HepG2 (cell line): ENCODE measurements around the gene POMT2. TPM values are rescaled to one million over a fixed set of nuclear protein-coding genes. Genes with fewer than 3 reads are reported as not detected.

Source experiments
- ATAC-seq: fragments of 200-7000 bp; cut with Tn5 transposase; 3 replicates; pipeline ENCODE4 v1.9.1; 2020; ENCODE audit warnings: mild to moderate bottlenecking, moderate library complexity
- BruUV-seq: library from RNA; stranded (reverse); fragments of 400-500 nt; replicated peaks from 2 replicates; lab custom pipeline; 2021; lab: Mats Ljungman, UMichigan
- CTCF ChIA-PET: fragments of 300-600 bp; formaldehyde crosslinking; extraction: SDS; loops from one replicate; lab custom pipeline; 2021; ENCODE audit warnings: low total read pairs, inconsistent platforms, low intra/inter-chr PET ratio; lab: Yijun Ruan, JAX
- POLR2A ChIA-PET: fragments of 350-600 bp; sonication (Branson Sonifier 250); formaldehyde crosslinking; loops from one replicate; lab custom pipeline; 2020; ENCODE audit warnings: antibody characterized with exemption, inconsistent platforms; lab: Yijun Ruan, JAX
- DNase-seq: peaks from one replicate; pipeline ENCODE4 v3.0.0-alpha.2; 2015; ENCODE audit warnings: low spot score
- FAIRE-seq: peaks from 3 replicates; lab custom pipeline; 2011; peaks lifted over from hg19 to GRCh38; lab: Jason Lieb, UNC
- H2AFZ ChIP-seq: one replicate; pipeline ENCODE4 v1.6.1; 2011; ENCODE audit warnings: low read length, inconsistent platforms
- H3K27ac ChIP-seq: fragments of 300-600 bp; 3 replicates; pipeline ENCODE4 v1.8.0; 2011; ENCODE audit warnings: mixed run types, mild to moderate bottlenecking, mixed read lengths, low read length, inconsistent platforms; ENCODE audit not compliant: insufficient read depth; ENCODE audit errors: extremely low read length
- H3K27me3 ChIP-seq, 2 experiments: fragments of 200-600 bp in 1 of 2; 2 replicates in 1 of 2; 3 replicates in 1 of 2; pipeline versions ENCODE4 v1.6.0 to v1.8.0; 2011; ENCODE audit warnings: low read length in 2 of 2, mild to moderate bottlenecking in 2 of 2, moderate library complexity in 2 of 2, inconsistent platforms in 1 of 2; ENCODE audit not compliant: insufficient read depth in 2 of 2, control insufficient read depth in 1 of 2
- H3K36me3 ChIP-seq, 2 experiments: fragments of 200-600 bp in 1 of 2; replicated peaks in 1 of 2; 2 replicates in 1 of 2; 3 replicates in 1 of 2; pipeline versions ENCODE4 v1.5.1 to v1.8.0; 2011; ENCODE audit warnings: low read length in 2 of 2, inconsistent platforms in 1 of 2; ENCODE audit not compliant: insufficient read depth in 2 of 2, control insufficient read depth in 1 of 2
- H3K4me1 ChIP-seq: 2 replicates; pipeline ENCODE4 v1.5.1; 2012; ENCODE audit warnings: low read length, inconsistent platforms; ENCODE audit not compliant: insufficient read depth
- H3K4me2 ChIP-seq: 2 replicates; pipeline ENCODE4 v1.6.0; 2011; ENCODE audit warnings: low read depth, low read length, inconsistent platforms
- H3K4me3 ChIP-seq, 3 experiments: fragments of 200-600 bp in 1 of 3; sonication (generic), shearing (Covaris generic) in 1 of 3; replicated peaks in 1 of 3; 2 replicates each; pipeline ENCODE4 v1.5.1; 2011 to 2016; ENCODE audit warnings: low read length in 3 of 3, inconsistent platforms in 2 of 3, low read depth in 2 of 3, mild to moderate bottlenecking in 2 of 3, control low read depth in 1 of 3, mixed read lengths in 1 of 3; ENCODE audit not compliant: insufficient read depth in 1 of 3
- H3K79me2 ChIP-seq: one replicate; pipeline ENCODE4 v1.6.1; 2011; ENCODE audit warnings: low read length, inconsistent platforms; ENCODE audit not compliant: insufficient read depth
- H3K9ac ChIP-seq: 2 replicates; pipeline ENCODE4 v1.6.0; 2011; ENCODE audit warnings: mild to moderate bottlenecking, low read depth, low read length, inconsistent platforms; ENCODE audit not compliant: insufficient read depth
- H3K9me3 ChIP-seq: 2 replicates; pipeline ENCODE4 v1.5.1; 2012; ENCODE audit warnings: mild to moderate bottlenecking, low read length
- H4K20me1 ChIP-seq: 2 replicates; pipeline ENCODE4 v1.6.0; 2011; ENCODE audit warnings: inconsistent platforms, mild to moderate bottlenecking, low read length, moderate library complexity; ENCODE audit not compliant: insufficient read depth
- ARNT ChIP-seq: fragments of 450-650 bp; IDR thresholded peaks from 2 replicates; pipeline ENCODE4 v1.6.1; 2017
- CCDC6 ChIP-seq: sonication (generic); formaldehyde crosslinking; IDR thresholded peaks from 2 replicates; pipeline ENCODE4 v1.8.1; 2022; ENCODE audit warnings: mild to moderate bottlenecking, missing genetic modification reagents, moderate library complexity
- CENPT ChIP-seq: sonication (generic); formaldehyde crosslinking; IDR thresholded peaks from 2 replicates; pipeline ENCODE4 v1.8.0; 2022; ENCODE audit warnings: low read depth, mild to moderate bottlenecking, moderate library complexity, missing genetic modification reagents
- DZIP1 ChIP-seq: sonication (generic); formaldehyde crosslinking; IDR thresholded peaks from 2 replicates; pipeline ENCODE4 v1.5.0; 2020; ENCODE audit warnings: mild to moderate bottlenecking, missing genetic modification reagents
- HMGA1 ChIP-seq: sonication (generic); formaldehyde crosslinking; conservative IDR thresholded peaks from 2 replicates; pipeline ENCODE4 v1.4.0; 2020; ENCODE audit warnings: missing genetic modification reagents
- ISX ChIP-seq: sonication (generic); formaldehyde crosslinking; conservative IDR thresholded peaks from 2 replicates; pipeline ENCODE4 v1.5.0; 2020; ENCODE audit warnings: missing genetic modification reagents
- KDM5A ChIP-seq: fragments of 200-600 bp; sonication (generic); IDR thresholded peaks from 2 replicates; pipeline ENCODE4 v1.7.0; 2018; ENCODE audit warnings: antibody characterized with exemption, mild to moderate bottlenecking, low read length, borderline replicate concordance
- MEIS1 ChIP-seq: sonication (generic); formaldehyde crosslinking; IDR thresholded peaks from 2 replicates; pipeline ENCODE4 v1.9.0; 2021; ENCODE audit warnings: mild to moderate bottlenecking, missing genetic modification reagents, moderate library complexity, borderline replicate concordance
- RELA ChIP-seq: sonication (generic); formaldehyde crosslinking; IDR thresholded peaks from 2 replicates; pipeline ENCODE4 v1.4.0; 2020; ENCODE audit warnings: missing genetic modification reagents
- REPIN1 ChIP-seq: sonication (generic); formaldehyde crosslinking; IDR thresholded peaks from 2 replicates; pipeline ENCODE4 v1.8.0; 2022; ENCODE audit warnings: missing genetic modification reagents, low read depth, mild to moderate bottlenecking, borderline replicate concordance
- ZKSCAN1 ChIP-seq: fragments of 150-350 bp; IDR thresholded peaks from 2 replicates; pipeline ENCODE4 v1.6.1; 2014; ENCODE audit warnings: low read length
- ZKSCAN5 ChIP-seq: sonication (generic); formaldehyde crosslinking; IDR thresholded peaks from 2 replicates; pipeline ENCODE4 v1.5.1; 2020; ENCODE audit warnings: mild to moderate bottlenecking, missing genetic modification reagents
- WGBS: methylation state at CpG from one replicate; pipeline ENCODE4 v1.1.6; 2017; ENCODE audit warnings: low lambda C conversion rate; 5-methylcytosine and 5-hydroxymethylcytosine counted together
- in situ Hi-C: cut with HindIII; loops from 2 replicates; pipeline ENCODE4 v1.10.0; 2017; ENCODE audit warnings: low pct_unique_long_range_greater_than_20kb; ENCODE audit not compliant: extremely low pct_ligation_motif_present
- intact Hi-C: fragments of 100-400 bp; cut with micrococcal nuclease; formaldehyde crosslinking; loops from one replicate; pipeline ENCODE4 v1.10.0; 2022; ENCODE audit not compliant: unreplicated experiment
- polyA plus RNA-seq, 8 experiments: library from polyadenylated mRNA; depleted of rRNA in 3 of 8; stranded (reverse) in 7 of 8; unstranded in 1 of 8; fragments of >200 nt; fragmentation: Illumina TruSeq in 4 of 8; extraction: Trizol in 4 of 8; gene quantifications; 2 replicates each; pipeline versions ENCODE4 v1.2.1 to v1.2.3, GENCODE V29; 2011 to 2016; ENCODE audit warnings: low read depth in 4 of 8, missing spikeins in 1 of 8, mixed read lengths in 1 of 8; ENCODE audit not compliant: insufficient read depth in 1 of 8
- total RNA-seq, 5 experiments: library from RNA; depleted of rRNA; stranded (reverse); fragments of >200 nt; fragmentation: Illumina TruSeq; extraction: Trizol; gene quantifications; 2 replicates each; pipeline ENCODE4 v1.2.3, GENCODE V29; 2016; ENCODE audit warnings: low read depth in 1 of 5
- TF ChIP-seq, protein P1 (sequence below): IDR thresholded peaks from 2 replicates; pipeline ENCODE4 v1.6.1; 2016; ENCODE audit warnings: control low read depth
- TF ChIP-seq, protein P2 (sequence below): sonication (generic); formaldehyde crosslinking; IDR thresholded peaks from 2 replicates; pipeline ENCODE4 v1.4.0; 2020; ENCODE audit warnings: missing genetic modification reagents

The POMT2 gene
- total and polyA plus RNA-seq, 2 of the 13 experiments (the other 11 are each of a cell fraction or from before 2014, with no cell fraction given), result 15.3 to 15.9 TPM

DNA sequence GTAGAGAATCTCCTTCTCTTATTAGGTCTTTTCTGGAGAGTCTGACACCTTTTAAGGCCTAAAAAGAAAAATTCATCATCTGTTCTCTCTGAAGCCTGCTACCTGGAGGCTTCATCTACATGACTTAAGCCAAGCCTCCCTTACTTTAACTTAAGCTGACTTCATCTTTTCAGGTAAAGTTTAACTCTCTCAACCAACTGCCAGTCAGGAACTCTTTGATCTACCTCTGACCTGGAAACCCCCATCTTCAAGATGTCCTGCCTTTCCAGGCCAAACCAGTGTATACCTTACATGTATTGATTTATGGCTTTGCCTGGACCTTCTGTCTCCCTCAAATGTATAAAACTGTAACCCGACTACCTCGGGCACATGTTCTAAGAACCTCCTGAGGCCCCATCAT, 17.6 kb upstream of the POMT2 start:
- Histone ChIP-seq H2AFZ (no peak overlapping the region), H3K27me3 (no peaks in the 10 kb centered on the region), H3K9me3 (no peaks in the 10 kb centered on the region), H3K36me3 (peaks cover 6 to 17% of the 10 kb centered on the region in 2 experiments), H3K4me3 (no peak overlapping the region), H4K20me1 (no peaks in the 10 kb centered on the region), H3K4me2 (no peak overlapping the region), H3K79me2 (no peaks in the 10 kb centered on the region), H3K9ac (no peak overlapping the region), H3K4me1 (peaks cover 13% of the 10 kb centered on the region), H3K27ac (no peak overlapping the region)
- FAIRE-seq (no peak), DNase-seq (no peak), ATAC-seq (no peak)
- in situ Hi-C loops (no loop called here), intact Hi-C loops (loop anchor here (5.0 kb wide), 1 partner anchor 39 kb away; the partner anchor contains the start of genes SAMD15 and TMED8)
- no TSS peak for BruUV-seq
- 83% methylated on average over 2 of the region's 2 CpGs for WGBS
- TF ChIP-seq, protein P1, sequence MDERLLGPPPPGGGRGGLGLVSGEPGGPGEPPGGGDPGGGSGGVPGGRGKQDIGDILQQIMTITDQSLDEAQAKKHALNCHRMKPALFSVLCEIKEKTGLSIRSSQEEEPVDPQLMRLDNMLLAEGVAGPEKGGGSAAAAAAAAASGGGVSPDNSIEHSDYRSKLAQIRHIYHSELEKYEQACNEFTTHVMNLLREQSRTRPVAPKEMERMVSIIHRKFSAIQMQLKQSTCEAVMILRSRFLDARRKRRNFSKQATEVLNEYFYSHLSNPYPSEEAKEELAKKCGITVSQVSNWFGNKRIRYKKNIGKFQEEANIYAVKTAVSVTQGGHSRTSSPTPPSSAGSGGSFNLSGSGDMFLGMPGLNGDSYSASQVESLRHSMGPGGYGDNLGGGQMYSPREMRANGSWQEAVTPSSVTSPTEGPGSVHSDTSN (CRISPR knock-in tag), result no peak
- TF ChIP-seq RELA (CRISPR knock-in tag), result no peak
- TF ChIP-seq ZKSCAN5 (CRISPR knock-in tag), result no peak
- CTCF ChIA-PET, result no interaction called here
- POLR2A ChIA-PET, result interaction anchor here (1.9 kb wide), 1 partner anchor 17 kb away, joined by 8 read pairs; the partner anchor contains the start of genes GSTZ1 and POMT2

GRCh38 chr14:77337880-77338279, 17.2 kb upstream of the POMT2 start:
- POLR2A ChIA-PET, result interaction anchor here (0.7 to 1.9 kb wide), 2 partner anchors 17 to 321 kb away, joined by 3 to 8 read pairs; partner anchors contain the start of genes GSTZ1 and POMT2
- DNase-seq (no peak), FAIRE-seq (no peak), ATAC-seq (no peak)
- Histone ChIP-seq H3K36me3 (peaks cover 6 to 13% of the 10 kb centered on the region in 2 experiments), H3K27me3 (no peaks in the 10 kb centered on the region), H3K79me2 (no peaks in the 10 kb centered on the region), H3K4me3 (no peak overlapping the region), H4K20me1 (no peaks in the 10 kb centered on the region), H3K4me2 (no peak overlapping the region), H3K27ac (no peak overlapping the region), H3K9ac (no peak overlapping the region), H2AFZ (no peak overlapping the region), H3K9me3 (no peaks in the 10 kb centered on the region), H3K4me1 (peaks cover 13% of the 10 kb centered on the region)
- in situ Hi-C loops, result no loop called here
- WGBS, result 98% methylated on average over 3 of the region's 3 CpGs
- intact Hi-C loops, result loop anchor here (5.0 kb wide), 1 partner anchor 39 kb away; the partner anchor contains the start of genes SAMD15 and TMED8
- BruUV-seq, result no TSS peak
- CTCF ChIA-PET, result no interaction called here
- TF ChIP-seq ZKSCAN1, result no peak
- TF ChIP-seq, protein P2, sequence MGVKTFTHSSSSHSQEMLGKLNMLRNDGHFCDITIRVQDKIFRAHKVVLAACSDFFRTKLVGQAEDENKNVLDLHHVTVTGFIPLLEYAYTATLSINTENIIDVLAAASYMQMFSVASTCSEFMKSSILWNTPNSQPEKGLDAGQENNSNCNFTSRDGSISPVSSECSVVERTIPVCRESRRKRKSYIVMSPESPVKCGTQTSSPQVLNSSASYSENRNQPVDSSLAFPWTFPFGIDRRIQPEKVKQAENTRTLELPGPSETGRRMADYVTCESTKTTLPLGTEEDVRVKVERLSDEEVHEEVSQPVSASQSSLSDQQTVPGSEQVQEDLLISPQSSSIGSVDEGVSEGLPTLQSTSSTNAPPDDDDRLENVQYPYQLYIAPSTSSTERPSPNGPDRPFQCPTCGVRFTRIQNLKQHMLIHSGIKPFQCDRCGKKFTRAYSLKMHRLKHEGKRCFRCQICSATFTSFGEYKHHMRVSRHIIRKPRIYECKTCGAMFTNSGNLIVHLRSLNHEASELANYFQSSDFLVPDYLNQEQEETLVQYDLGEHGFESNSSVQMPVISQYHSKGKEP (CRISPR knock-in tag), result no peak
- TF ChIP-seq ARNT, result no peak
- TF ChIP-seq ISX, result no peak
- TF ChIP-seq REPIN1, result no peak
- no peak for TF ChIP-seq MEIS1 (CRISPR knock-in tag)
- TF ChIP-seq CENPT, result no peak
- no peak for TF ChIP-seq HMGA1 (CRISPR knock-in tag)
- no peak for TF ChIP-seq DZIP1 (CRISPR knock-in tag)
- no peak for TF ChIP-seq KDM5A
- TF ChIP-seq CCDC6 (CRISPR knock-in tag), result no peak
